ENCODE data around the gene OMP.
"Not testable (repeated sequence)": the region's sequence is repeated elsewhere in the genome, so short reads cannot be mapped to it uniquely, and the experiment has no call there.

Gene OMP

DNA sequence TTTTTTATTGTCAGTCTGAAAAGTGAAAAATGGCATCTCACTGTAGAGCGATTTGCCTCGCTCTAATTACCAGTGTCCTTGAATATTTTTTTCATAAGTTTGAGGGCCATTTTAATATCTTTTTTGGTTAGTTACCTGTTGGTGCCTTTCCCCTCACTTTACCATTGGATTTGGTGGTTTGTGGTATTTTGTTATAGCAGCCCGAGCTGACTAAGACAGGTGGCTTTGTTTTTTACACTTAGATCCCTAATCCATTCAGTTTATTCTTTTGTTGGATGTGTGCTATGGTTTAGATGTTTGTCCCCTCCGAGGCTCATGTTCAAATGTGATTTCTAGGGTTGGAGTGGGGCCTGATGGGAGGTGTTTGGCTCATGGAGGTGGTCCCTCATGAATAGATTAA, 42.4 kb upstream of the OMP start:
- Histone ChIP-seq H4K20me1 (no peaks in the 10 kb centered on the region), H3K4me3 (no peak overlapping the region), H3K9ac (no peak overlapping the region), H3K4me2 (no peak overlapping the region), H3K9me3 (peaks cover 31% of the 10 kb centered on the region), H3K36me3 (no peaks in the 10 kb centered on the region), H3K27me3 (peaks cover 5% of the 10 kb centered on the region; the same call in 1 of the 2 replicates), H3K27ac (no peak overlapping the region), H3K4me1 (no peaks in the 10 kb centered on the region)
- TF ChIP-seq Cebpa-rat (IDR thresholded peaks at IDR 0.05) = no peak

DNA sequence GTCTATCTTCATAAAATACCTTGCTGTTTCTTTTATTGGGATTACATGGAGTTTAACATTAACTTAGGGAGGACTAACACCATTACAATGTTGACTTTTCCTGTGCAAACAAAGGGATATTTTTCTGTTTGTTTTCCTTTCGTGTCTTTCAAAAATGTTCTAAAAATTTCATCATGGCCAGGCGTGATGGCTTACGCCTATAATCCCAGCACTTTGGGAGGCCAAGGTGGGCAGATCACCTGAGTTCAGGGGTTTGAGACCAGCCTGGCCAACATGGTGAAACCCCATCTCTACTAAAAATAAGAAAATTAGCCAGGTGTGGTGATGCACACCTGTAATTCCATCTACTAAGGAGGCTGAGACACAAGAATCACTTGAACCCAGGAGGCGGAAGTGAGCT, 41.4 kb upstream of the OMP start:
- H3K27ac ChIP-seq, H4K20me1 ChIP-seq, H3K9ac ChIP-seq, H3K4me3 ChIP-seq, H3K4me1 ChIP-seq, H3K36me3 ChIP-seq, H3K4me2 ChIP-seq: not testable (repeated sequence)
- Histone ChIP-seq H3K27me3 (peaks cover 14% of the 10 kb centered on the region; the same call in 1 of the 2 replicates), H3K9me3 (peaks cover 25% of the 10 kb centered on the region)

DNA sequence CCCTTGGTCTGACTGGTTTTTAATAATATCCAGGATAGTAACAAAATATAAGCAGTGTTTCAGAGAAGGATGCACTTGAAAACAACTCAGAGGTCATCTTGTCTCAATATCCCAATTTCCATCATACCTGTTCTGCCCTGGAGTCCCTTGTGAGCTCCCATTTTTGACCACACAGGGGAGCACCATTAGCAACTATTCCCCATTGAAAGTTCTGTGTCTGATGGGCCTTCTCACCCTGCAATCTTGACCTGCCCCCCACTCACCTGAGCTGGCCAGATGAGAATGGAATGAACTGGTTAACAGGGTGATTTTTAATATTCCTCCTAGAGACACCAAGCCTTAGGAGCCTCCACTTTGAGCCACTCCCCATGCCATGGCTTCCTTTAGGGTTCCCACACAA, 39.7 kb upstream of the OMP start:
- no peaks in the 10 kb centered on the region for H3K36me3 ChIP-seq
- H3K4me3 ChIP-seq = no peak overlapping the region
- H4K20me1 ChIP-seq = 0 out of 2 replicates have a peak, but pooled peaks cover 2% of the 10 kb centered on the region
- H3K4me2 ChIP-seq = no peak overlapping the region
- peaks cover 11% of the 10 kb centered on the region for H3K9me3 ChIP-seq
- H3K4me1 ChIP-seq = peaks cover 18% of the 10 kb centered on the region
- no peak for TF ChIP-seq Cebpa-rat (IDR thresholded peaks at IDR 0.05)
- no peak overlapping the region for H3K9ac ChIP-seq
- peaks cover 14% of the 10 kb centered on the region; the same call in 1 of the 2 replicates for H3K27me3 ChIP-seq
- H3K27ac ChIP-seq = no peak overlapping the region

DNA sequence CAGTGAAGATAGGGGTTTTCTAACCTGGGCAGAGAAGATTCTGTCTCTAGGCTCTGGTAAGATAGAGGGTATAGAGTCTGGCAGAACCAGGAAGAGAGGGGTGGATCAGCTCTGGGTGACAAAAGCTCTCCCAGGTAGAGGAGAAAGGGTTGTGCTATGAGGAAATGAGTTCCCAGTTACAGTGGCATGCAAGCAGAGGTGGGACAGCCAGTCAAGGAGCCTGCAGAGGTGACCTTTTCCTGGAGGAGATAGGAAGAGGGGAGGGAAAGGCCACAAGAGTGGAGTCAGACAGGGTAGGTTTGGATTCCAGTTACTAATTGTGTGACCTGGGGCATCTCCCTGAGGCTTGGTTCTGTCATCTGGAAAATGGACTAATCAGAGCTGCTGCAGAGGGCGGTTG, 39.2 kb upstream of the OMP start:
- Histone ChIP-seq H3K27ac (no peak overlapping the region), H3K9me3 (peaks cover 11% of the 10 kb centered on the region)

DNA sequence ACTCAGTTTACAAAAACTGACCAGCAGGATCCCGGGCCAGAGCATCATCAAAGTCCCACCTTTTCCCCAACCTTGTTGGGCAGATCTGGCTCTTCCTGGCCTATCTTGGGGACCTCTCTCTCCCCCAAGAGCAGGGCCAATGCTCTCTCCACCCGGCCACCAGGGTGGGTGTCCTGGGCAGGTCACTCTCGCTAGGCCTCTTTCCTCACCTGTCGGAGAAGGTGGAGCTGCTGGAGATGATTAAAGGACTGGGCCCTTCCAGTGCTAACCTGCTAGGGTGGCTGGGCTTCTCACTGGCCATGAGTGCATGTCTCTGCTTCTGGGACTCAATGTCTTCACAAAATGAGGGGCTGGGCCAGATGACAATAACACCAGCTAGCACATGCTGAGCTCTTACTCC, 38.8 kb upstream of the OMP start:
- Histone ChIP-seq H3K27ac (no peak overlapping the region), H3K9ac (no peak overlapping the region), H4K20me1 (peaks cover 12% of the 10 kb centered on the region), H3K36me3 (no peaks in the 10 kb centered on the region), H3K4me1 (peaks cover 27% of the 10 kb centered on the region), H3K4me3 (no peak overlapping the region), H3K4me2 (no peak overlapping the region), H3K9me3 (peaks cover 11% of the 10 kb centered on the region), H3K27me3 (peaks cover 14% of the 10 kb centered on the region; the same call in 1 of the 2 replicates)
- TF ChIP-seq Cebpa-rat (IDR thresholded peaks at IDR 0.05) = no peak

More for the DNA sequence above, 39.2 kb upstream of the OMP start:
- Histone ChIP-seq H3K27me3 (peaks cover 14% of the 10 kb centered on the region; the same call in 1 of the 2 replicates), H3K4me3 (no peak overlapping the region), H4K20me1 (peaks cover 7% of the 10 kb centered on the region; the same call in 1 of the 2 replicates), H3K9ac (no peak overlapping the region), H3K4me2 (no peak overlapping the region), H3K36me3 (no peaks in the 10 kb centered on the region), H3K4me1 (peaks cover 23% of the 10 kb centered on the region)
- TF ChIP-seq Cebpa-rat (IDR thresholded peaks at IDR 0.05) = no peak

DNA sequence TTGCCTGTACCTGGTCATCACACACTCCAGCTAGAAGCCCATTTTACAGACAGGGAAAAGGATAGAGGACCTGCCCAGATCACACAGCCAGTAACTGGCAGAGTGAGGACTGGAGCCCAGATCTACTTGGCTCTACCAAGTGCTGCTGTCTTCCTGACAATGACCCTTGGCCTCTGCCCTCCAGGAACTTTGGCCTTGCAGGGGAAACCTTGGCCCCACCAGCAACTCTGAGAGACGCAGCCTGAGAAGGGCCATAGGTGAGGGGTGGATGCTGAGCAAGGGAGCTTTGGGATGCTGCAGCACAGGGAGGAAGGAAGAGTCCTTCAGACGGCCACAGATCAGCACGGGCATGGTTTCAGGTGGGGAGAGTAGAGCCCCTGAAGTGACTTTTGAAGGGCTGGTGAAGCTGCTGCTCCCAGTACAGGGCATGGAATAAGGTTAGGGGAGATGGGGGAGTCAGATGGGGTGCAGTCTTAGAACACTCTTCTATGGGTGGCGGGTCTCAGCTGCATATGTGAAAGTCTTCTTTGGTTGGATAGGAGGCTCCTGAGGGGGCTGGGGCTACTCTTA, 37.9 kb upstream of the OMP start:
- H3K4me3 ChIP-seq = no peak overlapping the region
- H3K36me3 ChIP-seq = no peaks in the 10 kb centered on the region
- H3K4me1 ChIP-seq = peaks cover 36% of the 10 kb centered on the region

DNA sequence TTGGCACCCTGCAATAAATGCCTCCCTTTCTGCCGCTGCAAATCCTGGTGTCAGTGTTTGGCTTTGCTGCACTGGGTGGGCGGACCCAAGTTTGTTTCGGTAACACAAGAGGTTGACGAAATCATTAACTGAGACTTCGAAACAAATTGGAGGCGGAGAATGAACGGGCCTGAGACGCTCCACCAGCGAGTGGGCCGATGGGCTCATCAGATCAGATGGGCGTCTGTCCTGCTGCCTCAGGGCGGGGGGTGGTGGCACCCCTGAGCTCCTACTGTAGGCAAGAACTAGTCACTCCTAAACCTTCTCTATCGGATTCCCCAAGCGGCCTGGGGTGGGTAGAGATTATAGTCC, 36.8 kb upstream of the OMP start:
- TF ChIP-seq Cebpa-rat (IDR thresholded peaks at IDR 0.05) = no peak
- Histone ChIP-seq H3K27ac (no peak overlapping the region), H4K20me1 (peaks cover 18% of the 10 kb centered on the region), H3K4me2 (peak overlapping the region; percentile 99), H3K4me3 (peak overlapping the region; percentile 76), H3K9ac (peak overlapping the region; percentile 77; the same call in 1 of the 2 replicates), H3K4me1 (peaks cover 46% of the 10 kb centered on the region), H3K9me3 (peaks cover 11% of the 10 kb centered on the region), H3K36me3 (no peaks in the 10 kb centered on the region), H3K27me3 (peaks cover 14% of the 10 kb centered on the region; the same call in 1 of the 2 replicates)

More for the DNA sequence above, 37.9 kb upstream of the OMP start:
- TF ChIP-seq Cebpa-rat (IDR thresholded peaks at IDR 0.05) = no peak
- Histone ChIP-seq H3K4me2 (no peak overlapping the region), H3K9ac (no peak overlapping the region), H4K20me1 (peaks cover 18% of the 10 kb centered on the region), H3K27me3 (peaks cover 14% of the 10 kb centered on the region; the same call in 1 of the 2 replicates), H3K27ac (no peak overlapping the region), H3K9me3 (peaks cover 11% of the 10 kb centered on the region)

DNA sequence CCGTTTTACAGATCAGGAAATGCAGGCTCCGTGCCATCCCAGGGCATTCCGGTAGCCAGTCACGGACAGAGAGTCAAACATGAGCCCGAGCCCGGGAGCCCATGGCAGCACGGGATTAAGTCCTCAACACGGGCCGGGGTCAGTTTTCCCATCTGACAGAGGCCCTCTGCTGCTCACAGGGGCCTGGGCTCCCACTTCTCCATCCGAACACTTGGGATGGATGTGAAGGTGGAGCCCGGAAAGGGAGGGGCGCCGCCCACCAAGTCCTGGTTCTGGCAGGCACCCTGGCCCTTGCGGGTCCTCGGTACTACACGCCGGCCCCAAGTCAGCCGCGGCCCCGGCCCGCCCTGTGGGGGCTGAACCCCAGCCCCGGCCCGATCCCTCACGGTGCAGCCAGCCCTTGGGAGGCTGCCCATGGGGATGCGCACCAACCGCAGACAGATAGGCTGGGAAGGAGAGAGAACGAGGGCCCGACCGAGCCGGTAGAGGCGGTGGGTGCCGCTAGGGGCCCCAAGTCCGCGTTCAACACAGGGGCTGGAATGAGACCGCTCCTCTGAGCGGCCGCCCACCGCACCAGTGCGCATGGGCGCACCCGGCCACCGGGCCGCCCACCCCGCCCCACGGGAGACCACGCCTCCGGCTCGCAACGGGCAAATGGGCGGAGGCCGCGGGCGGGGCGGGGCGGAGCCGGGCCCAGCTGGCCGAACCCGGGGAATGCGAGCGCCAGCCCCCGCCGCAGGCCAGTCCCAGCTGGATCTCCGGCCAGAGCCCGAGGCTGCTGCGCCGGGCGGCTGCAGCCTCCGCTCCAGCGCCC, 36.2 kb upstream of the OMP start, which contains the start of gene CAPN5:
CAPN5 (plus strand) TSS at position 743 of the 814 bp plus-strand sequence. CDS start 17,916 bp downstream, outside the sequence.
- Histone ChIP-seq H3K36me3 (no peaks in the 10 kb centered on the region), H3K9me3 (peaks cover 8% of the 10 kb centered on the region), H3K4me1 (peaks cover 49% of the 10 kb centered on the region), H3K27me3 (peaks cover 14% of the 10 kb centered on the region; the same call in 1 of the 2 replicates), H4K20me1 (peaks cover 18% of the 10 kb centered on the region), H3K4me3 (peak within 1 kb of the TSS; percentile 76), H3K4me2 (peak within 1 kb of the TSS; percentile 99), H3K9ac (peak within 1 kb of the TSS; percentile 77), H3K27ac (peak within 1 kb of the TSS; percentile 66)
- TF ChIP-seq Cebpa-rat (IDR thresholded peaks at IDR 0.05) = no peak

DNA sequence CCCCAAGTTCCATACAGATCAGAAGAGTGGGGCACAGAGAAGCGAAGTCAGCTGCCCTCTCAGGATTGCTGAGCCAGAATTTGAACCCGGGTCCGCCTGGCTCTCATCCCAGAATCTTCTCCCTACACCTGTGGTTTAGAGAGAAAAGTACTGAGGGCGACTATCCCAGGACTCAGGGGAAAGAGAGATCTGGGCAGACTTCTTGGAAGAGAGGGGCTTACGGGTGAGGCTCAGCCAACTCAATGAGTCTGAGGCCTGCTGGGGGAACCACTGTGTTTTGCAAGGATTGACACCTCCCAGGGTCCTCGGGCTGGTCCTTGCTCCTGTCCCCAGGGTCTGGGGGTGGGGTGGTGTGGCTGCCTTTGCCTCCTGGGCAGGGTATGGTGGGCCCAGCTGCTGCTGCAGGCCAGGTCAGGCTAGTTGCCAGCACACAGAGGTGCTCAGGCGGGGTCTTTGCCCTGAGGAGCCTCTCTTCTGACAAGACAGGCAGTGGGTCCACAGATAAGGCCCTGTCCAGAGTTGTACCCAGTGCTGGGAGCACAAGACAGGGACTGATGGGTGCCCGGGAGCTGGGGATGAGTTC, 34.7 kb upstream of the OMP start:
- H3K4me1 ChIP-seq = peaks cover 64% of the 10 kb centered on the region
- H3K9ac ChIP-seq = peak overlapping the region; percentile 65; the same call in 1 of the 2 replicates
- peaks cover 14% of the 10 kb centered on the region; the same call in 1 of the 2 replicates for H3K27me3 ChIP-seq
- no peak overlapping the region for H3K27ac ChIP-seq
- H3K36me3 ChIP-seq = no peaks in the 10 kb centered on the region
- H3K4me3 ChIP-seq = peak overlapping the region; percentile 76
- TF ChIP-seq Cebpa-rat (IDR thresholded peaks at IDR 0.05) = no peak
- H3K4me2 ChIP-seq = peak overlapping the region; percentile 99
- no peaks in the 10 kb centered on the region for H3K9me3 ChIP-seq
- H4K20me1 ChIP-seq = peaks cover 18% of the 10 kb centered on the region
